ENCODE results near the gene UXS1. TPM values are rescaled to one million over a fixed set of nuclear protein-coding genes. Genes with fewer than 3 reads are reported as not detected.

Gene UXS1
- total and polyA plus RNA-seq, 2 donors = 34.3 to 47.2 TPM

- H3K36me3 ChIP-seq (ENCODE audit: insufficient read depth) = no peaks in the 10 kb centered on the region
- H3K4me3 ChIP-seq (ENCODE audit: low read depth, low read length) = no peak overlapping the region
- H3K4me1 ChIP-seq (ENCODE audit: insufficient read depth) = no peaks in the 10 kb centered on the region
- WGBS = 94% methylated on average over 26 of the region's 26 CpGs
- no peak overlapping the region for H3K27ac ChIP-seq (ENCODE audit: low read depth)
- no peak for DNase-seq (ENCODE audit: extremely low spot score)
Measured at GRCh38 chr2:106097038-106098000, 96.8 kb downstream of the UXS1 start.

- DNase-seq (ENCODE audit: extremely low spot score) = no peak
- Histone ChIP-seq H3K4me1 (ENCODE audit: insufficient read depth) (no peaks in the 10 kb centered on the region), H3K27ac (ENCODE audit: low read depth) (no peak overlapping the region), H3K36me3 (ENCODE audit: insufficient read depth) (no peaks in the 10 kb centered on the region), H3K4me3 (ENCODE audit: low read depth, low read length) (no peak overlapping the region)
- WGBS = 91% methylated on average over 12 of the region's 12 CpGs
Measured at GRCh38 chr2:106096299-106097037, 97.6 kb downstream of the UXS1 start.

DNA sequence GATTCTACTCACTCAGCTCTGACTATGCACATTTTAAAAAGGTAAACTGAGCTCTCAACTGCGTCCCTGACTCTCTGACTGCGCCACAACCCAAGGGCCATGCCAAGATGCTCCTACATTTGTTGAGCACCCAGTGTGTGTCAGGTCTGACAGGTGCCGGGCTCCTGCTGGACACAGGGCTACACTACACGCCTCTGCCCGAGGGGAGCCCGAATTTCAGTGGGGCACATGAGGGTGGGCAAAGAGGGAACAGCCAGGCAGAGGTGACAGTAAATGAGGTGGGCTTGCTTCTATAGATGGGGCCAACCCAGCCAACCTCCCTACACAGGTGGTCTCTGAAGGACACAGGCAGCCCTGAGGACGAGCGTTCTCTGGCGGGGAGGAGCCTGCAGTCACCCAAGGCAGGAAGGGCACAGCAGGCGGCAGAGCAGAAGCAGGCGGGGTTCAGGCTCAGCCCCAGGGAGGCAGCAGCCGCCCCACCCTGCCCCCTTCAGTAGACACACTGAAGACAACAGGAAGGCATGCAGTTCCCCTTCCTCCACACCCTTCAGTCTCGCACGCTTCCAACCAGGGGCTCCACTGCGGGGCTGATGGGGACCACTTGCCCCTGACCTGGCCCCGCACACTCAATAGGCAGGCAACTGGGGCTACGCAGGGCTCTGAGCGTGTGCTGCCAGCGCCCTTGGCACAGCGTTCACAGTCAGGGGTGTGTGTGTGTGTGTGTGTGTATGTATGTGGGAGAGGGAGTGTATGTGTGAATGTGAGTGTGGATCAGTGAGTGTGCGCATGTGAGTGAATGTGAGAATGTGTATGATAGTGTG, 98.4 kb downstream of the UXS1 start:
- WGBS = 88% methylated on average over 21 of the region's 21 CpGs
- H3K4me3 ChIP-seq (ENCODE audit: low read depth, low read length) = no peak overlapping the region
- DNase-seq (ENCODE audit: extremely low spot score) = no peak
- H3K27ac ChIP-seq (ENCODE audit: low read depth) = no peak overlapping the region
- no peaks in the 10 kb centered on the region for H3K4me1 ChIP-seq (ENCODE audit: insufficient read depth)
- H3K36me3 ChIP-seq (ENCODE audit: insufficient read depth) = no peaks in the 10 kb centered on the region

GRCh38 chr2:106094131-106094841, 99.8 kb downstream of the UXS1 start:
- Histone ChIP-seq H3K27ac (ENCODE audit: low read depth) (no peak overlapping the region), H3K36me3 (ENCODE audit: insufficient read depth) (no peaks in the 10 kb centered on the region), H3K4me1 (ENCODE audit: insufficient read depth) (peaks cover 2% of the 10 kb centered on the region), H3K4me3 (ENCODE audit: low read depth, low read length) (no peak overlapping the region)
- 85% methylated on average over 13 of the region's 13 CpGs for WGBS
- DNase-seq (ENCODE audit: extremely low spot score) = no peak

DNA sequence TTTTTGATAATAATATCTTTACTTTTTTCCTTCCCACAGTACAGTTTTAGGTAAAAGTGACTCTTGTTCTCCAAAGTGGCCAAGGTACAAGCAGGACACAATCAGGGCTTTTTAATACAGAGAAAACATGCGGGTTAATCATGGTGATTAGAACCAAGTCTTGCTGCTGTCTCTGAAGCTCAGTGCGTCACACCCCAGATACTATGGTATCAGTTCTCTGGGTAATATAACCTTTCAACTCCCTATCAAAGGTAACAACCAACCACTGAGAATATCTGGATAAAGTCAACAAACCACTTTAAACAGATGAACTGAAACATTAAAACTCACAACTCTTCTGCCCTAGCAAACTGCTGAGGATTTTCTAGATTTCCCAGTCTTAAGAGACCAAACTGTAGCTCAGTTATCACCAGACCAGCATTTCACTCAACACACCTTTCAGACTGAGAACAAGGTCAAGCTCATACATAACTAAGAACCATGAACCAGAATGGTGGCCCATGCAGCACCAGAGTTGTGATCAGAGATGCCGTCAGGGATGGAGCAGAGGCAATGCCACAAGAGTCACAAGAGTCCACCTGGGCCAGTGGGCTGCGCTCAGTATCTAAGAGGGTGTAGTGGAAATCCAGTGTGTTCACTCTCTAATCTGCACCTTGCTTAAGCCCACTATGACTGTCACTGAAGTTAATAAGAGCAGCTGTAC, 103.0 kb downstream of the UXS1 start:
- WGBS = 98% methylated on average over 4 of the region's 4 CpGs
- no peak overlapping the region for H3K27ac ChIP-seq (ENCODE audit: low read depth)
- peaks cover 2% of the 10 kb centered on the region for H3K4me1 ChIP-seq (ENCODE audit: insufficient read depth)
- DNase-seq (ENCODE audit: extremely low spot score) = no peak
- H3K4me3 ChIP-seq (ENCODE audit: low read depth, low read length) = no peak overlapping the region
- H3K36me3 ChIP-seq (ENCODE audit: insufficient read depth) = no peaks in the 10 kb centered on the region

DNA sequence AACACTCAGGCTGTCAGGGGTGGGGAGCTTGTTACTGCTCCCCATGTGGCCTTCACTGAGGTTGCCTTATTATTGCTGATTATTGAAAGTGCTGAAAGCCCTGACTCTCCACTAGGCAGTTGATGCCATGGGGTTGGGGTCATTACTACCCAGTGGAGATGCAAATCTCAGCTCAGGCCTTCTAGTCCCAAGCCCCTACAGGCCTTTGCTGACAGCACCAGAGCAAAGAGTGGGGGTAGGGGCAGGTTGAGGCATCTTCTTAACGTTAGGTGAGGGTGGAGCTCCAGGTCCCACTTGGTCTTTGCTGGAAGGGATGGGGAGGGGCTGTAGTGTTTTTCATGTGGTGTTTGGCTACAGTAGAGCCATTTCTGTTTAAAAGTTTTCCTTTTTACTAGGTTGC, 104.5 kb downstream of the UXS1 start:
- no peak for DNase-seq (ENCODE audit: extremely low spot score)
- H3K4me1 ChIP-seq (ENCODE audit: insufficient read depth) = peaks cover 2% of the 10 kb centered on the region
- no peak overlapping the region for H3K27ac ChIP-seq (ENCODE audit: low read depth)
- 73% methylated on average over 1 of the region's 1 CpG for WGBS
- no peaks in the 10 kb centered on the region for H3K36me3 ChIP-seq (ENCODE audit: insufficient read depth)
- H3K4me3 ChIP-seq (ENCODE audit: low read depth, low read length) = no peak overlapping the region

- no peak for DNase-seq (ENCODE audit: extremely low spot score)
- Histone ChIP-seq H3K27ac (ENCODE audit: low read depth) (no peak overlapping the region), H3K4me3 (ENCODE audit: low read depth, low read length) (no peak overlapping the region), H3K36me3 (ENCODE audit: insufficient read depth) (no peaks in the 10 kb centered on the region), H3K4me1 (ENCODE audit: insufficient read depth) (peaks cover 2% of the 10 kb centered on the region)
- WGBS = 34% methylated on average over 9 of the region's 9 CpGs
Measured at GRCh38 chr2:106085181-106085940, 108.7 kb downstream of the UXS1 start.

- H3K27ac ChIP-seq (ENCODE audit: low read depth) = no peak overlapping the region
- no peak for DNase-seq (ENCODE audit: extremely low spot score)
- H3K36me3 ChIP-seq (ENCODE audit: insufficient read depth) = no peaks in the 10 kb centered on the region
- no peaks in the 10 kb centered on the region for H3K4me1 ChIP-seq (ENCODE audit: insufficient read depth)
- no peak overlapping the region for H3K4me3 ChIP-seq (ENCODE audit: low read depth, low read length)
- 89% methylated on average over 6 of the region's 6 CpGs for WGBS
Measured at GRCh38 chr2:106080959-106081358, 113.1 kb downstream of the UXS1 start.

- no peaks in the 10 kb centered on the region for H3K36me3 ChIP-seq (ENCODE audit: insufficient read depth)
- no peak overlapping the region for H3K4me3 ChIP-seq (ENCODE audit: low read depth, low read length)
- no peak overlapping the region for H3K27ac ChIP-seq (ENCODE audit: low read depth)
- H3K4me1 ChIP-seq (ENCODE audit: insufficient read depth) = no peaks in the 10 kb centered on the region
- DNase-seq (ENCODE audit: extremely low spot score) = no peak
- WGBS = 76% methylated on average over 5 of the region's 5 CpGs
Measured at GRCh38 chr2:106078096-106078495, 116.0 kb downstream of the UXS1 start.

DNA sequence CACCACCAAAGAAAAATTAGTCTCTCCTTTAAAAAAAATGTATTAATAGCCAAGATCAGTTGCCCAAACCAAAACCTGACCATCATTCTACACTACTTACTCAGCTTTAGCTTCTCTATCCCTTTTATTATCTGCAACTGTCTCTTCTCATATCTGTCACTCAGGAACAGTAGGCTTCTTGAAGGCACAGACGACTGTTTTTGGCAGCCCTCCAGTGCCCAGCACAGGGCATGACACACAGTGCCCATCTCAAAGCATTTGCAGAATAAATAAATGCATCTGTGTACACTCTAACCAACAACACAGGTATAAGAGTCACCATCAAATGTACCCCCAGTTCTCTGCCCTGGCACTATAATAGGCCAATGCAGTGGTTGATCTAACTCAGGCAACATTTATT, 117.2 kb downstream of the UXS1 start:
- 43% methylated on average over 1 of the region's 1 CpG for WGBS
- Histone ChIP-seq H3K27ac (ENCODE audit: low read depth) (no peak overlapping the region), H3K4me1 (ENCODE audit: insufficient read depth) (no peaks in the 10 kb centered on the region), H3K36me3 (ENCODE audit: insufficient read depth) (no peaks in the 10 kb centered on the region), H3K4me3 (ENCODE audit: low read depth, low read length) (no peak overlapping the region)
- DNase-seq (ENCODE audit: extremely low spot score) = no peak

- H3K4me3 ChIP-seq (ENCODE audit: low read depth, low read length) = no peak overlapping the region
- no peaks in the 10 kb centered on the region for H3K36me3 ChIP-seq (ENCODE audit: insufficient read depth)
- no peaks in the 10 kb centered on the region for H3K4me1 ChIP-seq (ENCODE audit: insufficient read depth)
- WGBS = 86% methylated on average over 3 of the region's 3 CpGs
- DNase-seq (ENCODE audit: extremely low spot score) = no peak
- H3K27ac ChIP-seq (ENCODE audit: low read depth) = no peak overlapping the region
Measured at GRCh38 chr2:106075048-106075447, 119.1 kb downstream of the UXS1 start.
